ENCODE results near the gene ANO2. TPM values are rescaled to one million over a fixed set of nuclear protein-coding genes. Genes with fewer than 3 reads are reported as not detected.

The ANO2 gene
- total and polyA plus RNA-seq, 2 experiments from 2014 or later: 2.3 to 4.6 TPM

DNA sequence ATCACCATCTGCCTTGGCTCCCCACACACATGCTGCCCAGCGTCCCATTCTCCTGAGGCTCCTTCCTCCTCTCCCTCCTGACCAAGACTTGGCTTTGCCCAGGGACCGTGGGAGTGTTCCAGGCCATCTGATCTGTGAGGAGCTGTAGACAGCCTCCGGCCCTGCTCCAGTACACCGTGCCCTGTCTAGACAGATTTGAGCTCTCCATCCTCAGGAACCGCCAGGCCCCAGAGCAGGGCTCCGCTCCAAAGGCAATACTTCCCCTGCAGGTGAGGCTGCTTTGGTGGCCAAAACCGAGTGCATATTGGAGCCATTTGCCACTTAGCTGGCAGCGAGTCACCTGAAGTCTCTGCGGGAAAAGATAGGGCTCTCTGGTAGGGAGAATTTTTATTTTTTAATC is 147.4 kb downstream of the ANO2 start:
- H3K4me1 Mint-ChIP-seq: no peaks in the 10 kb centered on the region
- Histone ChIP-seq H3K4me3 (no peak overlapping the region), H3K36me3 (ENCODE audit: insufficient read depth) (no peaks in the 10 kb centered on the region), H4K20me1 (replicated peaks; ENCODE audit: insufficient read depth) (no peaks in the 10 kb centered on the region), H3K9me2 (ENCODE audit: insufficient read depth) (peaks cover 22% of the 10 kb centered on the region), H2AFZ (no peak overlapping the region), H3K4me2 (no peak overlapping the region), H3K4me1 (ENCODE audit: insufficient read depth) (no peaks in the 10 kb centered on the region), H3K27ac (ENCODE audit: low read depth) (no peak overlapping the region), H3K79me2 (replicated peaks; ENCODE audit: insufficient read depth) (no peaks in the 10 kb centered on the region), H3F3A (replicated peaks; ENCODE audit: low read depth) (no peaks in the 10 kb centered on the region), H3K27me3 (ENCODE audit: insufficient read depth) (no peaks in the 10 kb centered on the region)
- H3K27ac Mint-ChIP-seq: no peak overlapping the region
- ATAC-seq (no peak), DNase-seq (ENCODE audit: low spot score) (no peak)
- TF ChIP-seq EZH2phosphoT487 (IDR thresholded peaks at IDR 0.05; ENCODE audit: unreplicated experiment) (no peak), NANOG (IDR thresholded peaks at IDR 0.05; ENCODE audit: borderline replicate concordance) (no peak), EZH2 (IDR thresholded peaks at IDR 0.05; ENCODE audit: low read depth, unreplicated experiment) (no peak), JUNB (IDR thresholded peaks at IDR 0.05; ENCODE audit: unreplicated experiment) (no peak), ZNF114 (CRISPR knock-in tag; IDR thresholded peaks at IDR 0.05) (no peak), CREB1 (CRISPR knock-in tag; IDR thresholded peaks at IDR 0.05; ENCODE audit: low read depth) (no peak), ZNF331 (CRISPR knock-in tag; IDR thresholded peaks at IDR 0.05; ENCODE audit: low read depth) (no peak), STAT1 (IDR thresholded peaks at IDR 0.05; ENCODE audit: unreplicated experiment) (no peak), POLR2AphosphoS5 (IDR thresholded peaks at IDR 0.05; ENCODE audit: low read depth) (no peak)
- TF ChIP-seq, protein P1, sequence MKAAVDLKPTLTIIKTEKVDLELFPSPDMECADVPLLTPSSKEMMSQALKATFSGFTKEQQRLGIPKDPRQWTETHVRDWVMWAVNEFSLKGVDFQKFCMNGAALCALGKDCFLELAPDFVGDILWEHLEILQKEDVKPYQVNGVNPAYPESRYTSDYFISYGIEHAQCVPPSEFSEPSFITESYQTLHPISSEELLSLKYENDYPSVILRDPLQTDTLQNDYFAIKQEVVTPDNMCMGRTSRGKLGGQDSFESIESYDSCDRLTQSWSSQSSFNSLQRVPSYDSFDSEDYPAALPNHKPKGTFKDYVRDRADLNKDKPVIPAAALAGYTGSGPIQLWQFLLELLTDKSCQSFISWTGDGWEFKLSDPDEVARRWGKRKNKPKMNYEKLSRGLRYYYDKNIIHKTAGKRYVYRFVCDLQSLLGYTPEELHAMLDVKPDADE (IDR thresholded peaks at IDR 0.05): no peak
- TF ChIP-seq, protein P2, sequence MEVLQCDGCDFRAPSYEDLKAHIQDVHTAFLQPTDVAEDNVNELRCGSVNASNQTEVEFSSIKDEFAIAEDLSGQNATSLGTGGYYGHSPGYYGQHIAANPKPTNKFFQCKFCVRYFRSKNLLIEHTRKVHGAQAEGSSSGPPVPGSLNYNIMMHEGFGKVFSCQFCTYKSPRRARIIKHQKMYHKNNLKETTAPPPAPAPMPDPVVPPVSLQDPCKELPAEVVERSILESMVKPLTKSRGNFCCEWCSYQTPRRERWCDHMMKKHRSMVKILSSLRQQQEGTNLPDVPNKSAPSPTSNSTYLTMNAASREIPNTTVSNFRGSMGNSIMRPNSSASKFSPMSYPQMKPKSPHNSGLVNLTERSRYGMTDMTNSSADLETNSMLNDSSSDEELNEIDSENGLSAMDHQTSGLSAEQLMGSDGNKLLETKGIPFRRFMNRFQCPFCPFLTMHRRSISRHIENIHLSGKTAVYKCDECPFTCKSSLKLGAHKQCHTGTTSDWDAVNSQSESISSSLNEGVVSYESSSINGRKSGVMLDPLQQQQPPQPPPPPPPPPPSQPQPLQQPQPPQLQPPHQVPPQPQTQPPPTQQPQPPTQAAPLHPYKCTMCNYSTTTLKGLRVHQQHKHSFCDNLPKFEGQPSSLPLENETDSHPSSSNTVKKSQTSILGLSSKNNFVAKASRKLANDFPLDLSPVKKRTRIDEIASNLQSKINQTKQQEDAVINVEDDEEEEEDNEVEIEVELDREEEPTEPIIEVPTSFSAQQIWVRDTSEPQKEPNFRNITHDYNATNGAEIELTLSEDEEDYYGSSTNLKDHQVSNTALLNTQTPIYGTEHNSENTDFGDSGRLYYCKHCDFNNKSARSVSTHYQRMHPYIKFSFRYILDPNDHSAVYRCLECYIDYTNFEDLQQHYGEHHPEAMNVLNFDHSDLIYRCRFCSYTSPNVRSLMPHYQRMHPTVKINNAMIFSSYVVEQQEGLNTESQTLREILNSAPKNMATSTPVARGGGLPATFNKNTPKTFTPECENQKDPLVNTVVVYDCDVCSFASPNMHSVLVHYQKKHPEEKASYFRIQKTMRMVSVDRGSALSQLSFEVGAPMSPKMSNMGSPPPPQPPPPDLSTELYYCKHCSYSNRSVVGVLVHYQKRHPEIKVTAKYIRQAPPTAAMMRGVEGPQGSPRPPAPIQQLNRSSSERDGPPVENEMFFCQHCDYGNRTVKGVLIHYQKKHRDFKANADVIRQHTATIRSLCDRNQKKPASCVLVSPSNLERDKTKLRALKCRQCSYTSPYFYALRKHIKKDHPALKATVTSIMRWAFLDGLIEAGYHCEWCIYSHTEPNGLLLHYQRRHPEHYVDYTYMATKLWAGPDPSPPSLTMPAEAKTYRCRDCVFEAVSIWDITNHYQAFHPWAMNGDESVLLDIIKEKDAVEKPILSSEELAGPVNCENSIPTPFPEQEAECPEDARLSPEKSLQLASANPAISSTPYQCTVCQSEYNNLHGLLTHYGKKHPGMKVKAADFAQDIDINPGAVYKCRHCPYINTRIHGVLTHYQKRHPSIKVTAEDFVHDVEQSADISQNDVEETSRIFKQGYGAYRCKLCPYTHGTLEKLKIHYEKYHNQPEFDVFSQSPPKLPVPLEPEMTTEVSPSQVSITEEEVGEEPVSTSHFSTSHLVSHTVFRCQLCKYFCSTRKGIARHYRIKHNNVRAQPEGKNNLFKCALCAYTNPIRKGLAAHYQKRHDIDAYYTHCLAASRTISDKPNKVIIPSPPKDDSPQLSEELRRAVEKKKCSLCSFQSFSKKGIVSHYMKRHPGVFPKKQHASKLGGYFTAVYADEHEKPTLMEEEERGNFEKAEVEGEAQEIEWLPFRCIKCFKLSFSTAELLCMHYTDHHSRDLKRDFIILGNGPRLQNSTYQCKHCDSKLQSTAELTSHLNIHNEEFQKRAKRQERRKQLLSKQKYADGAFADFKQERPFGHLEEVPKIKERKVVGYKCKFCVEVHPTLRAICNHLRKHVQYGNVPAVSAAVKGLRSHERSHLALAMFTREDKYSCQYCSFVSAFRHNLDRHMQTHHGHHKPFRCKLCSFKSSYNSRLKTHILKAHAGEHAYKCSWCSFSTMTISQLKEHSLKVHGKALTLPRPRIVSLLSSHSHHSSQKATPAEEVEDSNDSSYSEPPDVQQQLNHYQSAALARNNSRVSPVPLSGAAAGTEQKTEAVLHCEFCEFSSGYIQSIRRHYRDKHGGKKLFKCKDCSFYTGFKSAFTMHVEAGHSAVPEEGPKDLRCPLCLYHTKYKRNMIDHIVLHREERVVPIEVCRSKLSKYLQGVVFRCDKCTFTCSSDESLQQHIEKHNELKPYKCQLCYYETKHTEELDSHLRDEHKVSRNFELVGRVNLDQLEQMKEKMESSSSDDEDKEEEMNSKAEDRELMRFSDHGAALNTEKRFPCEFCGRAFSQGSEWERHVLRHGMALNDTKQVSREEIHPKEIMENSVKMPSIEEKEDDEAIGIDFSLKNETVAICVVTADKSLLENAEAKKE (CRISPR knock-in tag; IDR thresholded peaks at IDR 0.05): no peak
- TF ChIP-seq, protein P3, sequence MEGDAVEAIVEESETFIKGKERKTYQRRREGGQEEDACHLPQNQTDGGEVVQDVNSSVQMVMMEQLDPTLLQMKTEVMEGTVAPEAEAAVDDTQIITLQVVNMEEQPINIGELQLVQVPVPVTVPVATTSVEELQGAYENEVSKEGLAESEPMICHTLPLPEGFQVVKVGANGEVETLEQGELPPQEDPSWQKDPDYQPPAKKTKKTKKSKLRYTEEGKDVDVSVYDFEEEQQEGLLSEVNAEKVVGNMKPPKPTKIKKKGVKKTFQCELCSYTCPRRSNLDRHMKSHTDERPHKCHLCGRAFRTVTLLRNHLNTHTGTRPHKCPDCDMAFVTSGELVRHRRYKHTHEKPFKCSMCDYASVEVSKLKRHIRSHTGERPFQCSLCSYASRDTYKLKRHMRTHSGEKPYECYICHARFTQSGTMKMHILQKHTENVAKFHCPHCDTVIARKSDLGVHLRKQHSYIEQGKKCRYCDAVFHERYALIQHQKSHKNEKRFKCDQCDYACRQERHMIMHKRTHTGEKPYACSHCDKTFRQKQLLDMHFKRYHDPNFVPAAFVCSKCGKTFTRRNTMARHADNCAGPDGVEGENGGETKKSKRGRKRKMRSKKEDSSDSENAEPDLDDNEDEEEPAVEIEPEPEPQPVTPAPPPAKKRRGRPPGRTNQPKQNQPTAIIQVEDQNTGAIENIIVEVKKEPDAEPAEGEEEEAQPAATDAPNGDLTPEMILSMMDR (conservative IDR thresholded peaks at IDR 0.05; ENCODE audit: low read depth in 2 of 2): no peak
- TF ChIP-seq, protein P4, sequence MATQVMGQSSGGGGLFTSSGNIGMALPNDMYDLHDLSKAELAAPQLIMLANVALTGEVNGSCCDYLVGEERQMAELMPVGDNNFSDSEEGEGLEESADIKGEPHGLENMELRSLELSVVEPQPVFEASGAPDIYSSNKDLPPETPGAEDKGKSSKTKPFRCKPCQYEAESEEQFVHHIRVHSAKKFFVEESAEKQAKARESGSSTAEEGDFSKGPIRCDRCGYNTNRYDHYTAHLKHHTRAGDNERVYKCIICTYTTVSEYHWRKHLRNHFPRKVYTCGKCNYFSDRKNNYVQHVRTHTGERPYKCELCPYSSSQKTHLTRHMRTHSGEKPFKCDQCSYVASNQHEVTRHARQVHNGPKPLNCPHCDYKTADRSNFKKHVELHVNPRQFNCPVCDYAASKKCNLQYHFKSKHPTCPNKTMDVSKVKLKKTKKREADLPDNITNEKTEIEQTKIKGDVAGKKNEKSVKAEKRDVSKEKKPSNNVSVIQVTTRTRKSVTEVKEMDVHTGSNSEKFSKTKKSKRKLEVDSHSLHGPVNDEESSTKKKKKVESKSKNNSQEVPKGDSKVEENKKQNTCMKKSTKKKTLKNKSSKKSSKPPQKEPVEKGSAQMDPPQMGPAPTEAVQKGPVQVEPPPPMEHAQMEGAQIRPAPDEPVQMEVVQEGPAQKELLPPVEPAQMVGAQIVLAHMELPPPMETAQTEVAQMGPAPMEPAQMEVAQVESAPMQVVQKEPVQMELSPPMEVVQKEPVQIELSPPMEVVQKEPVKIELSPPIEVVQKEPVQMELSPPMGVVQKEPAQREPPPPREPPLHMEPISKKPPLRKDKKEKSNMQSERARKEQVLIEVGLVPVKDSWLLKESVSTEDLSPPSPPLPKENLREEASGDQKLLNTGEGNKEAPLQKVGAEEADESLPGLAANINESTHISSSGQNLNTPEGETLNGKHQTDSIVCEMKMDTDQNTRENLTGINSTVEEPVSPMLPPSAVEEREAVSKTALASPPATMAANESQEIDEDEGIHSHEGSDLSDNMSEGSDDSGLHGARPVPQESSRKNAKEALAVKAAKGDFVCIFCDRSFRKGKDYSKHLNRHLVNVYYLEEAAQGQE (IDR thresholded peaks at IDR 0.05; ENCODE audit: unreplicated experiment): no peak
- H3K27me3 Mint-ChIP-seq (ENCODE audit: insufficient read depth, low read depth, poor library complexity): peaks cover 2% of the 10 kb centered on the region
- H3K4me3 Mint-ChIP-seq: no peak overlapping the region
- no peaks in the 10 kb centered on the region for H3K9me3 Mint-ChIP-seq
- H3K36me3 Mint-ChIP-seq (ENCODE audit: low read depth): no peaks in the 10 kb centered on the region

All from GM23338 (cell line).